Measurements from ENCODE around the gene ELL2. TPM values are rescaled to one million over a fixed set of nuclear protein-coding genes. Genes with fewer than 3 reads are reported as not detected.

Gene ELL2
- total RNA-seq, 1 donor, result 302 TPM

- no peak for DNase-seq (ENCODE audit: low read depth)
- no peak overlapping the region for H3K4me3 ChIP-seq (ENCODE audit: low read depth, low read length)
- no peak for TF ChIP-seq CTCF (IDR thresholded peaks at IDR 0.05; ENCODE audit: insufficient read depth, low read depth, low read length)
Observed at GRCh38 chr5:95935553-95936100, 26.0 kb downstream of the ELL2 start.

- H3K4me3 ChIP-seq (ENCODE audit: low read depth, low read length), result no peak overlapping the region
- TF ChIP-seq CTCF (IDR thresholded peaks at IDR 0.05; ENCODE audit: insufficient read depth, low read depth, low read length), result no peak
- DNase-seq (ENCODE audit: low read depth), result no peak
Observed at GRCh38 chr5:95934207-95934804, 27.3 kb downstream of the ELL2 start.

- no peak for TF ChIP-seq CTCF (IDR thresholded peaks at IDR 0.05; ENCODE audit: insufficient read depth, low read depth, low read length)
- no peak overlapping the region for H3K4me3 ChIP-seq (ENCODE audit: low read depth, low read length)
- DNase-seq (ENCODE audit: low read depth), result no peak
Observed at GRCh38 chr5:95932941-95933340, 28.7 kb downstream of the ELL2 start.

GRCh38 chr5:95931079-95931833 lies 30.4 kb downstream of the ELL2 start:
- TF ChIP-seq CTCF (IDR thresholded peaks at IDR 0.05; ENCODE audit: insufficient read depth, low read depth, low read length), result no peak
- H3K4me3 ChIP-seq (ENCODE audit: low read depth, low read length), result no peak overlapping the region
- no peak for DNase-seq (ENCODE audit: low read depth)

GRCh38 chr5:95930141-95930930 lies 31.3 kb downstream of the ELL2 start:
- no peak for TF ChIP-seq CTCF (IDR thresholded peaks at IDR 0.05; ENCODE audit: insufficient read depth, low read depth, low read length)
- H3K4me3 ChIP-seq (ENCODE audit: low read depth, low read length), result no peak overlapping the region
- DNase-seq (ENCODE audit: low read depth), result no peak

- no peak for TF ChIP-seq CTCF (IDR thresholded peaks at IDR 0.05; ENCODE audit: insufficient read depth, low read depth, low read length)
- DNase-seq (ENCODE audit: low read depth), result no peak
- H3K4me3 ChIP-seq (ENCODE audit: low read depth, low read length), result no peak overlapping the region
Observed at GRCh38 chr5:95928724-95929253, 32.9 kb downstream of the ELL2 start.
